Stimulated activated CD4-positive, alpha-beta T cell treated with anti-CD3 and anti-CD28 coated beads, Interleukin-4, amount 100 ng/mL, for 24 hours (primary cell): ENCODE data around the gene SPATA31D1.
"Not testable (repeated sequence)": the region's sequence is repeated elsewhere in the genome, so short reads cannot be mapped to it uniquely, and the experiment has no call there.

Experiments
- DNase-seq: peaks from one replicate; pipeline ENCODE4 v3.0.0-alpha.2; 2020

Gene SPATA31D1

GRCh38 chr9:81988472-81988871, at the start of gene SPATA31D1:
Gene SPATA31D1 (plus strand): TSS chr9:81988772. CDS start chr9:81988819, 47 bp downstream.
- not testable (repeated sequence) for DNase-seq

- not testable (repeated sequence) for DNase-seq
Measured at GRCh38 chr9:81943393-81943792, 45.2 kb upstream of the SPATA31D1 start, which contains the start of gene SPATA31D3. Gene SPATA31D3 (plus strand): TSS chr9:81943500. CDS start chr9:81943586, 86 bp downstream.

GRCh38 chr9:81948650-81949049, 39.9 kb upstream of the SPATA31D1 start:
- DNase-seq: not testable (repeated sequence)

GRCh38 chr9:81953096-81953495, 35.5 kb upstream of the SPATA31D1 start:
- DNase-seq: no peak

- no peak for DNase-seq
Measured at GRCh38 chr9:81955625-81956024, 32.9 kb upstream of the SPATA31D1 start.

GRCh38 chr9:81964218-81965171, 24.1 kb upstream of the SPATA31D1 start:
- no peak for DNase-seq

- DNase-seq: no peak
Measured at GRCh38 chr9:81968026-81968425, 20.5 kb upstream of the SPATA31D1 start.

- DNase-seq: no peak
Measured at GRCh38 chr9:81969971-81970370, 18.6 kb upstream of the SPATA31D1 start.

GRCh38 chr9:81971727-81972126, 16.8 kb upstream of the SPATA31D1 start:
- DNase-seq: no peak

GRCh38 chr9:81974764-81975163, 13.8 kb upstream of the SPATA31D1 start:
- no peak for DNase-seq

- no peak for DNase-seq
Measured at GRCh38 chr9:81976351-81976750, 12.2 kb upstream of the SPATA31D1 start.

GRCh38 chr9:81979196-81979595, 9.4 kb upstream of the SPATA31D1 start:
- DNase-seq: no peak

- no peak for DNase-seq
Measured at GRCh38 chr9:81980568-81980967, 8.0 kb upstream of the SPATA31D1 start.

- DNase-seq: no peak
Measured at GRCh38 chr9:81981883-81982282, 6.7 kb upstream of the SPATA31D1 start.

GRCh38 chr9:81984928-81985327, 3.6 kb upstream of the SPATA31D1 start:
- no peak for DNase-seq

- DNase-seq: no peak
Measured at GRCh38 chr9:81986051-81986450, 2.5 kb upstream of the SPATA31D1 start.

- no peak for DNase-seq
Measured at GRCh38 chr9:81989700-81990099, 1.1 kb downstream of the SPATA31D1 start.

- DNase-seq: no peak
Measured at GRCh38 chr9:81993656-81994055, 5.1 kb downstream of the SPATA31D1 start.

GRCh38 chr9:81999806-82000205, 11.2 kb downstream of the SPATA31D1 start:
- DNase-seq: no peak

GRCh38 chr9:82010711-82011110, 22.1 kb downstream of the SPATA31D1 start:
- DNase-seq: no peak

GRCh38 chr9:82011133-82011532, 22.6 kb downstream of the SPATA31D1 start:
- DNase-seq: no peak

- no peak for DNase-seq
Measured at GRCh38 chr9:82012276-82012675, 23.7 kb downstream of the SPATA31D1 start.

GRCh38 chr9:82020331-82020730, 31.8 kb downstream of the SPATA31D1 start:
- DNase-seq: no peak

- DNase-seq: no peak
Measured at GRCh38 chr9:82021198-82021597, 32.6 kb downstream of the SPATA31D1 start.
